GM18505 (cell line): Measurements from ENCODE around the gene URI1.
A peak's percentile ranks its signal among the peaks of the same experiment; 100 is the strongest.

Source experiments
- ATAC-seq: cut with Tn5 transposase; IDR thresholded peaks from one replicate; pipeline ENCODE4 v1.9.1; 2021; ENCODE audit not compliant: unreplicated experiment
- POLR2A ChIP-seq: IDR thresholded peaks from 4 replicates; pipeline ENCODE4 v1.6.1; 2011; ENCODE audit warnings: borderline replicate concordance; ENCODE audit not compliant: insufficient read depth, insufficient read length; ENCODE audit errors: extremely low read depth

The URI1 gene

DNA sequence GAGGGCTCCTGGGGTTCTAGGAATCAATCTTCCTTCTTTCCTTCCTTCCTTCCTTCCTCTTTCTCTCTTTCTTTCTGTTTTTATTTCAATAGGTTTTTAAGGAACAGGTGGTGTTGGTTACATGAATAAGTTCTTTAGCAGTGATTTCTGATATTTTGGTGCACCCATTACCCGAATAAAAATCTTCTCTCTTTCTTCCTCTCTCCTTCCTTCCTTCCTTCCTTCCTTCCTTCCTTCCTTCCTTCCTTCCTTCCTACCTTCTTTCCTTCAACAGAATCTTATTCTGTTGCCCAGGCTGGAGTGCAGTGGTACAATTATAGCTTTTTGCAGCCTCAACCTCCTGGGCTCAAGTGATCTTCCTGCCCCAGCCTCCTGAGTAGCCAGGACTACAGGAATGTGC, 16.0 kb upstream of the URI1 start:
- ATAC-seq: no peak
- TF ChIP-seq POLR2A: no peak

DNA sequence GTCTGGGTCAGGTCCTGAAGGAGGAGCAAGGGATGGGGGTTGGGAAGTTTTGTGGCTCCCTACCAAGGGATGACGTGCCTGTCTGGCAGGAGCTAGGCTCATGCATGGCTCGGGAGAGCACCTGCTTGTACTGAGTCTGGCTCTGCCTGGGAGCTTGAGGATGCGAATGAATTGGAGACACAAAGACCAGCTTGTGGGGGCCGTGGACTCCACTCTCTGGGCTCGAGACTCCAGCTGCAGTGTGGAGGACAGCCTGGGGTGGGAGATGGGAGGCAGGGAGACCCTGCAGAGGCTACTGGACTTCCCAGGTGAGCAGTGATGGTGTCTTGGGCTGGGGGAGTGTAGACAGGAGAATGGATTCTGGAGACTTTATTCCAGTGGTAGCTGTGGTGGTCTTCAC, 15.2 kb upstream of the URI1 start:
- no peak for ATAC-seq
- TF ChIP-seq POLR2A: no peak

DNA sequence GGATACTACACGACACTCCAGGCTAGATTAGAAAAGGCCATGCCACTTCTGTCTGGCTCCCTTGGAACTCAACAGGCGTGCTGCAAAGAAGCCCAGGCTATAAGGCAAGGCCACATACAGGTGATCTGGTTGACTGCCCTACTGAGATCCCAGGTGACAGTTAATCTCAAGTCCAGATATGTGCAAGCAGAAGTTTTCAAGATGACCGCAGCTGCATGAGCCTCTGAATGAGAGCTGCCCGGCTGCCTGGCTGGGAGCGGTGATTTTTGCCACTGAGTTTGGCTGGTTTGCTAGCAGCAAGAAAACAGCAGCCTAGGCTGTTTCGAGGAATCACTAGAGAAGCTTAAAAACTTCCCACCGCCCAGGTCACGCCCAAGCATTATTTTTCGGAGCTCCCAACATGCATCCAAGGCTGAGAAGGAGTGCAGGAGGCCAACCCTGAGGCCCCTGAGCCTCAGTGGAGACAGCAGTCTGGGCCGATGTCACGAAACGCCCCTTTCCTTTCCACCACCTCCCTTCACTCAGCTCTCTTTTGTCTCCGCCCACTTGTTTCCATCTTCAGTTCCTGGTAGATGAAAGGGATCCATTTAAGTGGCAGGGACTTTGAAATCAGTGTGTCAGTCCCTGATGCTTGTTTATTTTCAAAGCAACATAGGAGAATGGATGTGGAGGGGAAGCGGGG, 14.0 kb upstream of the URI1 start:
- no peak for TF ChIP-seq POLR2A
- ATAC-seq: peak; percentile 48

- ATAC-seq: peak; percentile 79
Measured at GRCh38 chr19:29928831-29929230, 13.2 kb upstream of the URI1 start.

DNA sequence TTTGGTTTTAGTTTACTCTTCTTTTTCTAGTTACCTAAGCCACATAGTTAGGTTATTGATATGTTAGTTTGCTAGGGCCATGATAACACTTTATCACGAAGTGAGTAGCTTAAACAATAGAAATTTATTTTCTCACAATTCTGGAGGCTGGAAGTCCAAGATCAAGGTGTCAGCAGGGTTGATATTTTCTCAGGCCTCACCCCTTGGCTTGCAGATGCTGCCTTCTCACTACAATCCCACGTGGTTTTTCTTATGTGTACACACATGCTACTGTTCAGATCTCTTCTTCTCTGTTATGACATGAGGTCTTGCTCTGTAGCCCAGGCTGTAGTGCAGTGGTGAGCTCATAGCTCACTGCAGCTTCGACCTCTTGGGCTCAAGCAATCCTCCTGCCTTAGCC, 7.8 kb upstream of the URI1 start:
- no peak for ATAC-seq
- no peak for TF ChIP-seq POLR2A

More at GRCh38 chr19:29928831-29929230, 13.2 kb upstream of the URI1 start:
- no peak for TF ChIP-seq POLR2A

DNA sequence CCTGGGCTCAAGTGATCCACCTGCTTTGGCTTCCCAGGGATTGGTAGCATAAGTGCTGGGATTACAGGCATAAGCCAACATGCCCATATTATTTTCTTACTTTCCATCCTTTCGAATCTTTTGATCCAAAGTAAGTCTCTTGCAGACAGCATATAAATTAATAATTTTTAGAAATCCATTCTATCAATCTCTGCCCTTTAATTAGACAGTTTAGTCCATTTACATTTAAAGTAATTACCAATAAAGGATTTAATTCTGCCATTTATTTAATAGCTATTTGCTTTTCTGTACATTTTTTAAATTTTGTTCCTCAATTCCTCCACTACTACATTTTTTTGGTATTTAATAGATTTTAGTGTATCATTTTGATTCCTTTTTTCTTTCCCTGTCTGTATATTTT, 7.3 kb upstream of the URI1 start:
- ATAC-seq: no peak
- no peak for TF ChIP-seq POLR2A

GRCh38 chr19:29936409-29936808, 5.6 kb upstream of the URI1 start:
- no peak for TF ChIP-seq POLR2A
- ATAC-seq: no peak

- ATAC-seq: no peak
- no peak for TF ChIP-seq POLR2A
Measured at GRCh38 chr19:29939628-29940027, 2.4 kb upstream of the URI1 start.

DNA sequence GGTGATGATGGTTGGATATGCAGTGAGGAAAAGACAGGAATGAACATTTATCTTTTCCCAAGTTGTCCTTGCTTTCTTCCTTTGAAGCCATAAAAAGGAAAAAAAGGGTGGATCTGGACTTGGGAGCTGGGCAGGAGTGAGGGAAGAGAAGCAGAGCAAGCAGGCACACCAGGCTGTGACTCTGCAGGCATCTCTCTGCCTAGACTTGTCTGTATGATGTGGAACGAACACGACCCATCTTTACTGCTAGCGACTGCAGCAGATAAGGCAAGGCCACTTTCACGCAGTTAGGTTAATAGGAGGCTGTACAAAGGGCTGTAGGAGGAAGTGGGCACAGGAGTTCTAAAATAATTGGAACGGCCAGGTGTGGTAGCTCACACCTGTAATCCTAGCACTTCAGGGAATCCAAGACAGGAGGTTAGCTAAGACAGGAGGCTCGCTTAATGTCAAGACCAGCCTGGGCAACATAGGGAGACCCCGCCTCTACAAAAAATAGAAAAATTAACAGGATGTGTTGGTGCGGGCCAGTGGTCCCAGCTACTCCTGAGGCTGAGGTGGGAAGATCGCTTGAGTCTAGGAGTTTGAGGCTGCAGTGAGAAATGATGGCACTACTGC, 961 bp upstream of the URI1 start:
- no peak for ATAC-seq
- no peak for TF ChIP-seq POLR2A

GRCh38 chr19:29942404-29943261, 594 bp downstream of the URI1 start:
- TF ChIP-seq POLR2A: no peak
- peak; percentile 80 for ATAC-seq

DNA sequence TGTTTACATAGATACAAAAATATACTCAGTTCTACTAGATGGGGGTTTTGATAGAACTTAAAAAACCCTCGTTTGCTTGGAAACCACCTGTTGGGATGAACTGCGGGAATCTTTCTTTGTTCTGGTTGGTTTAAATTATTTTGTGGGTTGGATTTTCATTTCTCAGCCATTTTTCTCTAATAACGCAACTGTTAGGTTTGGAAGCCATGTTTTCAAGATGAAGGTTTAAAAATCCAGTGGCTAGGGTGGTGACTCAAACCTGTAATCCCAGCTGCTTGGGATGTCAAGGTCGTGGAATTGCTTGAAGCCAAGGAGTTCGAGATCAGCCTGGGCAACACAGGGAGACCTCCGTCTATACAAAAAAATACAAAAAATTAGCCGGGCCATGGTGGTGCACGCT, 1.6 kb downstream of the URI1 start:
- no peak for TF ChIP-seq POLR2A
- no peak for ATAC-seq

DNA sequence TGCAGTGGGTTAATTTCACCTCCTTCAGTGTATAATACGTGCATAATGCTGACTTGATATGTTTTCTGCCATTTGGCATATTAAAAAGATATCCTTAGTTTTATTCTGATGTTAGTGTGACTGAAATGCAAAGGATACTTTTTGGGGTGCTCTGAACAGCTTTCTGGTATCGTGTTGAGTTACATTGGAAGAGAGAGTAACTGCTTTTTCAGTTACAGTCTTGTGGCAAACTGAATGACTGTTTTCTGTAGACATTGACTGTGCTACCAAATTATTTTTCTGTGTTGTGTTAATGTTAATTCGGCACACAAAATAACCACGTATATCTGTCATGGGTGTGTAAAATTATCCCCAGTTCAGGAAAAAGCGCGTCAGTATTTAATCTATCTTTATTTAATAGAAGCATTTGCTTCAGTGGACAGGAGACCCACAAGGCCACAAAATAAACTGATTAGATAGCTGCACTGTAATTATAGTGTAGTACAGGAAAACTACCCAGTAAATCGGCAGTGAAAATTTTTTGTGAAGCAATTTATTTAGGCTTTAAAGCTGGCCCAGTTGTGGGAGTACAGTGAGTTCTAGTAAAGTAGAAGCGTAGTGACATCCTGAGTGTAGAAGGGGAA, 2.5 kb downstream of the URI1 start:
- TF ChIP-seq POLR2A: no peak
- ATAC-seq: no peak

GRCh38 chr19:29945017-29945416, 3.0 kb downstream of the URI1 start:
- ATAC-seq: no peak
- TF ChIP-seq POLR2A: no peak
